Measurements from ENCODE around the gene NDUFV1.

Gene NDUFV1

DNA sequence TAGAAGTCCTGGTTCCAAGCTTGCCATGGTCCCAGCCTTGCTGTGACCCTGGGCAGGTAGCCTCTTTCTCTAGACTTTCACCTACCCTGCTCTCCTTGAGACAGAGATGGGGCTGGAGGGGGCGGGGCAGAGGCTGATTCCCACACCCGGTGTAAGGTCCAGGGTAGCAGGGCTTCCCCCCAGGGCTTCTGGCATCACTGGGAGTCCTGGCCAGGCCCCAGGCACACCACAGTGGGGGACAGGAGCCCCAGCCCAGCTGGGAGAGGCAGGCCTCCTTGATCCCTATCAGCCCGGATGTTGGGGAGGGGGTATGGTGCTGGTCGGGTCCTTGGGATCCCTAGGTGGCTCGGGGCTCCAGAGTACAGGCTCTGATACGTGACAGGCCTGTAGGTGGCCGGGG is 24.7 kb downstream of the NDUFV1 start:
- no peak overlapping the region for H3K4me3 ChIP-seq (replicated peaks; ENCODE audit: low read depth, low read length)
- no peak for DNase-seq (ENCODE audit: low read depth)
- TF ChIP-seq, protein P1, sequence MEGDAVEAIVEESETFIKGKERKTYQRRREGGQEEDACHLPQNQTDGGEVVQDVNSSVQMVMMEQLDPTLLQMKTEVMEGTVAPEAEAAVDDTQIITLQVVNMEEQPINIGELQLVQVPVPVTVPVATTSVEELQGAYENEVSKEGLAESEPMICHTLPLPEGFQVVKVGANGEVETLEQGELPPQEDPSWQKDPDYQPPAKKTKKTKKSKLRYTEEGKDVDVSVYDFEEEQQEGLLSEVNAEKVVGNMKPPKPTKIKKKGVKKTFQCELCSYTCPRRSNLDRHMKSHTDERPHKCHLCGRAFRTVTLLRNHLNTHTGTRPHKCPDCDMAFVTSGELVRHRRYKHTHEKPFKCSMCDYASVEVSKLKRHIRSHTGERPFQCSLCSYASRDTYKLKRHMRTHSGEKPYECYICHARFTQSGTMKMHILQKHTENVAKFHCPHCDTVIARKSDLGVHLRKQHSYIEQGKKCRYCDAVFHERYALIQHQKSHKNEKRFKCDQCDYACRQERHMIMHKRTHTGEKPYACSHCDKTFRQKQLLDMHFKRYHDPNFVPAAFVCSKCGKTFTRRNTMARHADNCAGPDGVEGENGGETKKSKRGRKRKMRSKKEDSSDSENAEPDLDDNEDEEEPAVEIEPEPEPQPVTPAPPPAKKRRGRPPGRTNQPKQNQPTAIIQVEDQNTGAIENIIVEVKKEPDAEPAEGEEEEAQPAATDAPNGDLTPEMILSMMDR (IDR thresholded peaks at IDR 0.05; ENCODE audit: low read length, missing control alignments), result no peak

DNA sequence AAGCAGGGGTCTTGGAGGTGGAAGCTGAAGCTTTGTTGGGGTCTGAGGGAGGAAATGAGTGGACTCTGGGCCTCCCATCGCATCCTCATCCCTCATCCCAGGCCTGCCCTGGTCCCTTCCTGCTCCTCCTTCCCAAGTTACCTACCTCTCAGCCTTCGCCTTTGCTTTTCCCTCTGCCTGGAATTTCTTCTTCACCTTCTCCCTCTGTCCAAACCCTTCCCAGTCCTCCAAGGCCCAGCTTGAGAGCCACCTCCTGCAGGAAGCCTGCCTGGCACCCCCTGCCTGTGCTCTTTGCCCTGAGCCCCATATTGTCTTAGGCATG is 25.1 kb downstream of the NDUFV1 start:
- TF ChIP-seq, protein P1 (IDR thresholded peaks at IDR 0.05; ENCODE audit: low read length, missing control alignments), result no peak
- DNase-seq (ENCODE audit: low read depth), result no peak
- no peak overlapping the region for H3K4me3 ChIP-seq (replicated peaks; ENCODE audit: low read depth, low read length)

DNA sequence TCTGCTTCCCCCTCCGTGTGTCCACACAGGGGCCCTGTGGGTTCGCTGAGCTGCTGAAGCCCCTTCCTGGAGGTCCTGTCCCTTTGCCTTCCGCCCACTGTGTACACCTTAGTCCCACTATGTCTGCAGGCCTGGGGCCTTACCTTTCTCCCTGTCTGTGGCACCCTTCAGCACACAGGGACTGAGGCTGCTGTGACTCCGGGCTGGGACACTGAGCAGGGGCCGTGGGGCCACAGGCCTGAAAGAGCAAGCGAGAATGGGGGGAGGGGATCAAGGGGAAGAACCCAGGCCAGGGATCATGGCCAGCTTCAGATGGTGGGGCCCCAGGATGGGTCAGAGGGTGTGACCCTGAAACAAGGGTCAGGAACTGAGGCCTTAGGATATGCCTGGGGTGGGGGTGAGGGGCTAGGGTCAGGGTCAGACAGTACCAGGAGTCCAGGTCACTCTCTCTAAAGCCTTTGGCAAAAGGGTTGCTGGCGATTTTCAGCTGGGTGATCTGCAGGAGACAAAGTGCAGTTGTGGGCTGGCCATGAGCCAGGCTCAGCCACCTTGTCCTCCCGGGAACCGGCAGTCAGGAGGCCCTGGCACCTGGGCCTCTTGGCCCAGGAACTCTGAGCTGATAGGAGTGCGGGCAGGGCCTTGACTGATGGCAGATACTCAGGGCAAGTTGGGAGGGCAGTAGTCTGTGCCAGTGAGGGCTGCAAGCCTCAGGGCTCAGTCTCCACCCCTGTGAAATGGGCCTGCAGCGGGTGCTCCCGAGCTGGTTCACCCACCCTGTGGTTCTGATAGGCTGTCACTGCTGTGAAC is 25.6 kb downstream of the NDUFV1 start:
- TF ChIP-seq, protein P1 (IDR thresholded peaks at IDR 0.05; ENCODE audit: low read length, missing control alignments), result no peak
- DNase-seq (ENCODE audit: low read depth), result no peak
- no peak overlapping the region for H3K4me3 ChIP-seq (replicated peaks; ENCODE audit: low read depth, low read length)

DNA sequence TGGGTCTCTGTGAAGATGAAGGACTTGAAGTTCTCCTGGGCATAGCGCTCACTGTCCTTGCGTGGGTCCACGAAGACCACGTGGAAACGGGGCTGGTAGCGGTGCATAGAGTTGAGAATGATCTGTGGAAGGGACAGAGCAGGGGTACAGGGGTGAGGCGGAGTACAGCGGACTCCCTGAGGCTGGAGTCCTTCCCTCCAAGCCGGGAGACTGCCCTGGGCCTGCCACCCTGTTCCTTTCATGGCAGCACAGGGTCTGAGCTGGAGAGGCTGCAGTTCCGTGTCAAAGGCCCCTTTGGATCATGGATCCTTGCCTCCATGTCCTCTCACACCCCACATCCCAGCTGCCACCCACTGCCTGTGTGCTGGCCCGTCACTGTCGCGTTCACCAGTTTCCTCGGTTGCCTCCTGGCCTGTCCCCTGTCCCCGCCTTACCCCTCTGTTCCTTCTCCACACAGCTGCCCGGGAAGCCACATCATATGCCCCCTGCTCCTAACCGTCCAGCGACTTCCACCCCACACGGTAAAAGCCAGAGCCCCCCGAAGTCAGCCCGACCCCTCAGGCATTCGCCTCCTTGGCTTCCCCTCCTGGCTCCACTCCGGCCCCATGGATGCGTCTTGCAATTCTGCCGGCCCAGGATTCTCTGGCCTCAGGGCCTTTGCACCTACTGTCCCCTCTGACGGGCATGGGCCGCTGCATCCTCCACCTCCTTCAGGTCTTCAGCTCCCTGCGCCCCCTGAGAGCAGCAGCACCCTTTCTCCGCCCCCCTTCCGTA is 26.4 kb downstream of the NDUFV1 start:
- TF ChIP-seq, protein P1 (IDR thresholded peaks at IDR 0.05; ENCODE audit: low read length, missing control alignments), result no peak
- no peak for DNase-seq (ENCODE audit: low read depth)
- no peak overlapping the region for H3K4me3 ChIP-seq (replicated peaks; ENCODE audit: low read depth, low read length)

DNA sequence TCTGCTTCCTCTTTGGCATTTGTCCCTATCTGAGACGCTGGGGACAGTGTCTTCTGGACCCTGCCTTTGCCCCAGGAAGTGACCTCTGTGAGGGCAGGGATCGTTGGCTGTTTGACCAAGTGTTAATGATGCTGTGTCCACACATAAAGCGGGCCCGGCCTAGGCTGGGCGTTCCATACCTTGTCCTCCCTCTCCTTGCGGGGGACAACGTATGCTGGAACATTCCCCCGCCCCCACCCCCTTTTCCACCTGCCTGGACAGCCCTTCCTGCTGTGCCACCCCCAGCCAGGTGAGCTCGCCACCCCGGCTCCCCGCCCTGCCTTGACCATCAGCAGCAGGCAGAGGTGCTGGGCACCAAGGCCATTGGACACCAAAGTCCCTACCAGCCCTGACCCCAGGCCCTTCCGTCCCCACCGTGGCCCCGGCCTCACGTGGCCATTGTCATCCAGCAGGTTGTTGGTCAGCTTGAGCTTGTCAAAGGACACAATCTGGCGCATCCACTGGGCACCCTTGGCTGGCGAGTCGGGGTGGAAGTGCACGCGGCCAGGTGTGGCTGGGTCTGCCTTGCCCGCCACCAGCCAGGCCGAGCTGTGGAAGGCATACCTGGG is 27.1 kb downstream of the NDUFV1 start:
- TF ChIP-seq, protein P1 (IDR thresholded peaks at IDR 0.05; ENCODE audit: low read length, missing control alignments), result no peak
- H3K4me3 ChIP-seq (replicated peaks; ENCODE audit: low read depth, low read length), result no peak overlapping the region
- no peak for DNase-seq (ENCODE audit: low read depth)

DNA sequence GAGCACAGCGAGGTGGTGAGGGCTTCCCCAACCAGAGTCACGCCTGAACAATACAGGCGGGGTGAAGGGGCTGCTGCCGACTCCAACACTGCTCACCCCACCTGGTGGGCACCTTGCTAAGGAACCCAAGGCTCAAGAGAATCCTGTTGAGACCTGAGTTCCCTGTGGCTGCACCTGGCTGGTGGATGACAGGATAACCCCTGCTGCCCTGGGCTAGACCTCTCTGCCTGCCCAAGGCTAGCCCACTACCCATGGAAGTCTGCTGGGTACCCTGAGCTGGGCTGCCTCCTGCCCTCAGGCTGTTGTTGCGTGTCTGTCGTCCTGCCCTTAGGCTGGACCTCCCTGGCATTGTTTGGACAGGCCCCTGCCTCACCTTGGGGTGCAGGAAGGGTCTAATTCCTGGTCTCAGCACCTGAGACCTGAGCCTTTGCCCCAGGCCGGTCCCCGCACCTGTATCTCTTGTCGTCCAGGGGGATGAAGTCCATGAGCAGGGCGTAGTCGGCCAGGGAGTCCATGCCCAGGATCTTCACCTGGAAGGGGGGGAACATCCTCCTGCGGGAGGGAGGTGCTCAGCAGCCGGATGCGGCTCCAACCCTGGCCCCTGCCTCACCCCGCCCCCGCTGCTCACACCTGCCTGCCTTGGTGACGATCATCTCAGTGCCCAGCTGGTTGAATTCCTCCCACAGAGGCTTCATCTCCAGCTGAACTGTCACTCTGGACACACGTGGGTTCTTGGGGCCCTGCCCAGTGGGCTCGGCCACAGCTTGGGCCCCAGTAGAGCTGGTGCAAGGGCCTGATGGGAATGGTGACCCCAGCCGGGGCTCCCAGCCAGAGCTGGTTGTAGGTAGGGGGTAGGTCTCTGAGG is 27.9 kb downstream of the NDUFV1 start:
- DNase-seq (ENCODE audit: low read depth), result no peak
- H3K4me3 ChIP-seq (replicated peaks; ENCODE audit: low read depth, low read length), result no peak overlapping the region
- TF ChIP-seq, protein P1 (IDR thresholded peaks at IDR 0.05; ENCODE audit: low read length, missing control alignments), result no peak

Measured in fibroblast of pulmonary artery (primary cell).